ENCODE measurements around the gene SGCA. TPM values are rescaled to one million over a fixed set of nuclear protein-coding genes. Genes with fewer than 3 reads are reported as not detected.

The SGCA gene
- total and polyA plus RNA-seq, 2 of the 13 experiments (the other 11 are each of a cell fraction or from before 2014, with no cell fraction given) = not detected

- 68% methylated on average over 7 of the region's 7 CpGs for WGBS (ENCODE audit: low lambda C conversion rate)
- peaks cover 2 to 5% of the 10 kb centered on the region in 2 experiments; a peak in 2 of 5 replicates for H3K27me3 ChIP-seq (ENCODE audit: control insufficient read depth in 1 of 2, insufficient read depth in 2 of 2, low read length in 2 of 2)
- TF ChIP-seq, protein P1, sequence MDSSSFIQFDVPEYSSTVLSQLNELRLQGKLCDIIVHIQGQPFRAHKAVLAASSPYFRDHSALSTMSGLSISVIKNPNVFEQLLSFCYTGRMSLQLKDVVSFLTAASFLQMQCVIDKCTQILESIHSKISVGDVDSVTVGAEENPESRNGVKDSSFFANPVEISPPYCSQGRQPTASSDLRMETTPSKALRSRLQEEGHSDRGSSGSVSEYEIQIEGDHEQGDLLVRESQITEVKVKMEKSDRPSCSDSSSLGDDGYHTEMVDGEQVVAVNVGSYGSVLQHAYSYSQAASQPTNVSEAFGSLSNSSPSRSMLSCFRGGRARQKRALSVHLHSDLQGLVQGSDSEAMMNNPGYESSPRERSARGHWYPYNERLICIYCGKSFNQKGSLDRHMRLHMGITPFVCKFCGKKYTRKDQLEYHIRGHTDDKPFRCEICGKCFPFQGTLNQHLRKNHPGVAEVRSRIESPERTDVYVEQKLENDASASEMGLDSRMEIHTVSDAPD (CRISPR knock-in tag; IDR thresholded peaks at IDR 0.05) = no peak
- TF ChIP-seq ZNF160 (CRISPR knock-in tag; IDR thresholded peaks at IDR 0.05) = no peak
- H3K27ac ChIP-seq (ENCODE audit: extremely low read length, insufficient read depth, low read length) = no peak overlapping the region
- ChIA-PET POLR2A (interaction anchor here (1.3 to 1.7 kb wide), 2 partner anchors 8 to 26 kb away, joined by 4 to 7 read pairs; no protein-coding TSS in a partner anchor), CTCF (ENCODE audit: low intra/inter-chr PET ratio, low total read pairs) (no interaction called here)
- peaks cover 24% of the 10 kb centered on the region for H3K4me1 ChIP-seq (ENCODE audit: insufficient read depth, low read length)
- no peaks in the 10 kb centered on the region; the same call in 1 of the 2 replicates for H4K20me1 ChIP-seq (ENCODE audit: insufficient read depth, low read length)
- no peaks in the 10 kb centered on the region for H3K9me3 ChIP-seq (ENCODE audit: low read length)
- DNase-seq (ENCODE audit: low spot score) = no peak
- no peak for ATAC-seq
- H3K36me3 ChIP-seq (replicated peaks in 1 of 2; ENCODE audit: control insufficient read depth in 1 of 2, insufficient read depth in 2 of 2, low read length in 2 of 2) = no peaks in the 10 kb centered on the region
- no peak for FAIRE-seq
- 0 out of 6 replicates have a peak overlapping the region, but pooled peaks of 1 of the 3 experiments have one; percentile 86 for H3K4me3 ChIP-seq (replicated peaks in 1 of 3; ENCODE audit: insufficient read depth in 1 of 3, low read depth in 2 of 3, low read length in 3 of 3)
- peak overlapping the region; percentile 45; the same call in 1 of the 2 replicates for H3K9ac ChIP-seq (ENCODE audit: insufficient read depth, low read depth, low read length)
- intact Hi-C loops (cut with micrococcal nuclease; ENCODE audit: unreplicated experiment) (no loop called here), in situ Hi-C loops (cut with HindIII; ENCODE audit: extremely low pct_ligation_motif_present, low pct_unique_long_range_greater_than_20kb) (no loop called here)
- no TSS peak for BruUV-seq (replicated peaks)
- peaks cover 10% of the 10 kb centered on the region for H3K79me2 ChIP-seq (ENCODE audit: insufficient read depth, low read length)
- no peak overlapping the region for H2AFZ ChIP-seq (ENCODE audit: low read length)
- no peak overlapping the region; the same call in 1 of the 2 replicates for H3K4me2 ChIP-seq (ENCODE audit: low read depth, low read length)
Measured at GRCh38 chr17:50152736-50153135, 13.1 kb upstream of the SGCA start.

GRCh38 chr17:50153650-50154575, 11.9 kb upstream of the SGCA start:
- no peak overlapping the region for H3K27ac ChIP-seq (ENCODE audit: extremely low read length, insufficient read depth, low read length)
- ATAC-seq = no peak
- H3K4me3 ChIP-seq (replicated peaks in 1 of 3; ENCODE audit: insufficient read depth in 1 of 3, low read depth in 2 of 3, low read length in 3 of 3) = no peak overlapping the region
- TF ChIP-seq RBAK (CRISPR knock-in tag; IDR thresholded peaks at IDR 0.05) = no peak
- TF ChIP-seq, protein P2, sequence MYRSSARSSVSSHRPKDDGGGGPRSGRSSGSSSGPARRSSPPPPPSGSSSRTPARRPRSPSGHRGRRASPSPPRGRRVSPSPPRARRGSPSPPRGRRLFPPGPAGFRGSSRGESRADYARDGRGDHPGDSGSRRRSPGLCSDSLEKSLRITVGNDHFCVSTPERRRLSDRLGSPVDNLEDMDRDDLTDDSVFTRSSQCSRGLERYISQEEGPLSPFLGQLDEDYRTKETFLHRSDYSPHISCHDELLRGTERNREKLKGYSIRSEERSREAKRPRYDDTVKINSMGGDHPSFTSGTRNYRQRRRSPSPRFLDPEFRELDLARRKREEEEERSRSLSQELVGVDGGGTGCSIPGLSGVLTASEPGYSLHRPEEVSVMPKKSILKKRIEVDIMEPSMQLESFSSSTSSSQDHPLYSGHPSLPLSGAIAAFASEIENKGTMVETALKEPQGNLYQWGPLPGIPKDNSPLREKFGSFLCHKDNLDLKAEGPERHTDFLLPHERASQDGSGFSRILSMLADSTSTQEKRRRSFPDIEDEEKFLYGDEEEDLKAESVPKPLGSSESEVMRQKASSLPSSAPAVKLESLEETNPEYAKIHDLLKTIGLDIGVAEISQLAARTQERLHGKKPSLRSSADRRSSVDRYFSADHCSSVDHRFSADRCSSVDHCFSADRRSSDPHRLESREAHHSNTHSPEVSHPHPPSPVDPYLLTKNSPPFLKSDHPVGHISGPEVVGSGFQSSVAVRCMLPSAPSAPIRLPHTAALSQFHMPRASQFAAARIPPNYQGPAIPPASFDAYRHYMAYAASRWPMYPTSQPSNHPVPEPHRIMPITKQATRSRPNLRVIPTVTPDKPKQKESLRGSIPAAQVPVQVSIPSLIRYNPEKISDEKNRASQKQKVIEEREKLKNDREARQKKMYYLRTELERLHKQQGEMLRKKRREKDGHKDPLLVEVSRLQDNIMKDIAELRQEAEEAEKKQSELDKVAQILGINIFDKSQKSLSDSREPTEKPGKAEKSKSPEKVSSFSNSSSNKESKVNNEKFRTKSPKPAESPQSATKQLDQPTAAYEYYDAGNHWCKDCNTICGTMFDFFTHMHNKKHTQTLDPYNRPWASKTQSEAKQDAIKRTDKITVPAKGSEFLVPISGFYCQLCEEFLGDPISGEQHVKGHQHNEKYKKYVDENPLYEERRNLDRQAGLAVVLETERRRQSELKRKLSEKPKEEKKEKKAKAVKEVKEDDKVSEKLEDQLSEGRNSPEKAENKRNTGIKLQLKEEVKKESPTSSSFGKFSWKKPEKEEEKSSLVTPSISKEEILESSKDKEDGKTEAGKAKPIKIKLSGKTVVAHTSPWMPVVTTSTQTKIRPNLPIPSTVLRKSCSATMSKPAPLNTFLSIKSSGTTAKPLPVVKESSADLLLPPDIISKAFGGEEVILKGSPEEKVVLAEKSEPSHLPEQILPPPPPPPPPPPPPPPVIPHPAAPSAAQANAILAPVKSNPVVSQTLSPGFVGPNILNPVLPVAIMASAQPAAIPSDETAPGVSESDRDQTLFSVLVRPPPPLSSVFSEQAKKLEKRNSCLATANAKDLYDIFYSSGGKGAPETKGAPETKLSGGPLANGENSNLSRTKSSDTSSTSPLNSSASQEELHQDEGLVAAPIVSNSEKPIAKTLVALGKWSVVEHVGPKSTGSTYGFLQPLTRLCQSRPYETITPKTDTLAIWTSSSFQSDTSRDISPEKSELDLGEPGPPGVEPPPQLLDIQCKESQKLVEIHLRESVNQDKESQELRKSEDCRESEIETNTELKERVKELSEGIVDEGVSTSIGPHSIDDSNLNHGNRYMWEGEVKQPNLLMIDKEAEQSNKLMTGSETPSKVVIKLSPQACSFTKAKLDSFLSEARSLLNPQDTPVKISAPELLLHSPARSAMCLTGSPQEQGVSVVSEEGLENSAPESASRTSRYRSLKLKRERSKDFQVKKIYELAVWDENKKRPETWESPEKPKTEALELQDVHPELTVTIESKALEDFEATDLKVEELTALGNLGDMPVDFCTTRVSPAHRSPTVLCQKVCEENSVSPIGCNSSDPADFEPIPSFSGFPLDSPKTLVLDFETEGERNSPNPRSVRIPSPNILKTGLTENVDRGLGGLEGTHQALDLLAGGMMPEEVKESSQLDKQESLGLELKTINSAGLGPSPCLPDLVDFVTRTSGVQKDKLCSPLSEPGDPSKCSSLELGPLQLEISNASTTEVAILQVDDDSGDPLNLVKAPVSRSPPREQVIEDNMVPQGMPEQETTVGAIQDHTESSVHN (CRISPR knock-in tag; IDR thresholded peaks at IDR 0.05) = no peak
- no peak for TF ChIP-seq NKX3-1 (CRISPR knock-in tag; IDR thresholded peaks at IDR 0.05)
- no peak for TF ChIP-seq CREB1 (IDR thresholded peaks at IDR 0.05)
- TF ChIP-seq CREB1 (CRISPR knock-in tag; IDR thresholded peaks at IDR 0.05) = no peak

More at GRCh38 chr17:50153650-50154575, 11.9 kb upstream of the SGCA start:
- H4K20me1 ChIP-seq (ENCODE audit: insufficient read depth, low read length) = no peaks in the 10 kb centered on the region
- peaks cover 15% of the 10 kb centered on the region for H3K4me1 ChIP-seq (ENCODE audit: insufficient read depth, low read length)
- no peaks in the 10 kb centered on the region for H3K9me3 ChIP-seq (ENCODE audit: low read length)
- H3K9ac ChIP-seq (ENCODE audit: insufficient read depth, low read depth, low read length) = no peak overlapping the region
- DNase-seq (ENCODE audit: low spot score) = no peak
- CTCF ChIA-PET (ENCODE audit: low intra/inter-chr PET ratio, low total read pairs) = no interaction called here
- H3K79me2 ChIP-seq (ENCODE audit: insufficient read depth, low read length) = no peaks in the 10 kb centered on the region
- H3K27me3 ChIP-seq (ENCODE audit: control insufficient read depth in 1 of 2, insufficient read depth in 2 of 2, low read length in 2 of 2) = peaks cover 2 to 14% of the 10 kb centered on the region in 2 experiments; a peak in 2 of 5 replicates
- H2AFZ ChIP-seq (ENCODE audit: low read length) = no peak overlapping the region
- H3K36me3 ChIP-seq (replicated peaks in 1 of 2; ENCODE audit: control insufficient read depth in 1 of 2, insufficient read depth in 2 of 2, low read length in 2 of 2) = no peaks in the 10 kb centered on the region
- intact Hi-C loops (cut with micrococcal nuclease; ENCODE audit: unreplicated experiment) (no loop called here), in situ Hi-C loops (cut with HindIII; ENCODE audit: extremely low pct_ligation_motif_present, low pct_unique_long_range_greater_than_20kb) (no loop called here)
- BruUV-seq (replicated peaks) = no TSS peak
- POLR2A ChIA-PET = no interaction called here
- no peak for FAIRE-seq
- WGBS (ENCODE audit: low lambda C conversion rate) = 12% methylated on average over 10 of the region's 16 CpGs
- H3K4me2 ChIP-seq (ENCODE audit: low read depth, low read length) = no peak overlapping the region
